Measurements from ENCODE around the gene DERL2. TPM values are rescaled to one million over a fixed set of nuclear protein-coding genes. Genes with fewer than 3 reads are reported as not detected.

Gene DERL2
- total and polyA plus RNA-seq, 2 donors: 34.0 to 41.6 TPM

Other genes with a start within 250 kb of the DERL2 start
- 50.3 TPM for gene RABEP1, start 203.9 kb downstream of the DERL2 start, total RNA-seq
- 25.9 TPM for gene RABEP1, start 203.9 kb downstream of the DERL2 start, polyA plus RNA-seq
- gene NUP88, start 66.5 kb downstream of the DERL2 start, total RNA-seq: 70.4 TPM
- 43.5 TPM for gene NUP88, start 66.5 kb downstream of the DERL2 start, polyA plus RNA-seq
- 31.5 TPM for gene RPAIN, start 66.0 kb downstream of the DERL2 start, total RNA-seq
- gene RPAIN, start 66.0 kb downstream of the DERL2 start, polyA plus RNA-seq: 29.7 TPM
- 94.9 TPM for gene C1QBP, start 47.0 kb downstream of the DERL2 start, total RNA-seq
- gene C1QBP, start 47.0 kb downstream of the DERL2 start, polyA plus RNA-seq: 108 TPM
- 9.1 TPM for gene DHX33, start 17.2 kb downstream of the DERL2 start, total RNA-seq
- gene DHX33, start 17.2 kb downstream of the DERL2 start, polyA plus RNA-seq: 8.3 TPM
- gene MIS12, start 388 bp upstream of the DERL2 start, total RNA-seq: 26.4 TPM
- gene MIS12, start 388 bp upstream of the DERL2 start, polyA plus RNA-seq: 13.1 TPM
- 33.0 TPM for gene NLRP1, start 98.3 kb upstream of the DERL2 start, total RNA-seq
- 22.3 TPM for gene NLRP1, start 98.3 kb upstream of the DERL2 start, polyA plus RNA-seq